ENCODE results near the gene RANBP9. TPM values are rescaled to one million over a fixed set of nuclear protein-coding genes. Genes with fewer than 3 reads are reported as not detected.

The RANBP9 gene
- total and polyA plus RNA-seq, 4 experiments from 2014 or later, result 3.4 to 52.9 (median 29.9) TPM

DNA sequence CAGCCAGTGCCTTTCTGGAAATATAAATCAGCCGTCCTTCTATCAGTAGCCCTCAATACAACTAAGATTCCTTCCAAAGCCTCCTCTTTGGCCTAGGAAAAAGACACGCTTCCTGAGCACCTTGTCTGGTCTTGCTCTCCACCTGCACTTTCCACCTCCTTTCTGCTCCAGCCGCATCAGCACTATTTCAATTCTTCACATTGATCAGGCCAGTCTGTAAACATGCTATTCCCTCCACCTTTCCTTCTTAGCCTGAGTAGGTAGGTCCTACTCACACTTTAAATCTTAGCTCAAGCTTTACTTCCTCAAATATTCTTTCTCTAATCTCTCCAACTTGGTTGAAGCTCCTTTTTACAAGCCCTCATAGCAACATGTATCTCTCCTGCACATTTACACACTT, 11.4 kb downstream of the RANBP9 start:
- POLR2A ChIA-PET (ENCODE audit: partially characterized antibody), result interaction anchor here (0.7 to 10.0 kb wide), 4 partner anchors 8 to 47 kb away, joined by 3 to 79 read pairs (median 4); partner anchors contain the start of gene RANBP9
- Histone ChIP-seq H3K27me3 (ENCODE audit: insufficient read depth, low read length) (no peaks in the 10 kb centered on the region), H3K4me1 (ENCODE audit: insufficient read depth, low read length) (peaks cover 97% of the 10 kb centered on the region), H3K4me3 (ENCODE audit: low read length in 2 of 2) (no peak overlapping the region), H3K9me3 (ENCODE audit: control insufficient read depth in 1 of 2, low read length in 2 of 2) (no peaks in the 10 kb centered on the region), H3K27ac (ENCODE audit: low read depth, low read length) (no peak overlapping the region), H3K36me3 (ENCODE audit: insufficient read depth, low read length) (no peaks in the 10 kb centered on the region)
- no peak for DNase-seq
- CTCF ChIA-PET (ENCODE audit: partially characterized antibody), result interaction anchor here (1.4 kb wide), 2 partner anchors 10 to 12 kb away, joined by 3 to 6 read pairs; no protein-coding TSS in a partner anchor
- Mint-ChIP-seq H3K9me3 (no peaks in the 10 kb centered on the region), H3K4me1 (peaks cover 40 to 59% (median 50%) of the 10 kb centered on the region in 4 donors), H3K27me3 (no peaks in the 10 kb centered on the region), H3K27ac (peak overlapping the region in 6 of 7 donors; percentile 5 to 56 (median 46)), H3K4me3 (peak overlapping the region in 4 of 8 donors; percentile 2 to 32 (median 26)), H3K36me3 (peaks cover 7 to 13% of the 10 kb centered on the region in 2 donors)
- intact Hi-C loops (cut with micrococcal nuclease), result no loop called here

DNA sequence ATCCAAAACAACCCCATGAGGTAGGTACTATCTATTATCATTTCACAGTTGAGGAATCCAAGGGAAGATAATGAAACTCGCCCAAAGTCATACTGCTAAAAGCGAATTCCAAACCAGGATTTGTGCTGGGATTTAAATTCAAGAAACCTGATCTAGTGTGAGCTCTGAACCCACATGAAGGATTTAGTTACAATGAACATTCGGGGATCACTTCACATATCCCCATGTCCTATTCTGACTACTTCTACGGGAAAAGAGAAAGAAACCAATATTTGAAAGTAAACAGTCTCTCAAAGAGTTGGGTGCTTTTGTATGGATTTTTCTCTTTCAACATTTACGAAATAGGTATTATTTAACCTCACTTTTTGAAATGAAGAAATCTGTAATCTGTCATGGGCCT, 12.9 kb downstream of the RANBP9 start:
- H3K27me3 ChIP-seq (ENCODE audit: insufficient read depth, low read length), result no peaks in the 10 kb centered on the region
- no peak for DNase-seq
- peaks cover 97% of the 10 kb centered on the region for H3K4me1 ChIP-seq (ENCODE audit: insufficient read depth, low read length)
- no peak overlapping the region for H3K27ac Mint-ChIP-seq
- H3K36me3 ChIP-seq (ENCODE audit: insufficient read depth, low read length), result no peaks in the 10 kb centered on the region
- H3K9me3 Mint-ChIP-seq, result no peaks in the 10 kb centered on the region
- ChIA-PET CTCF (ENCODE audit: partially characterized antibody) (interaction anchor here (1.5 to 1.8 kb wide), 2 partner anchors 11 to 83 kb away, joined by 4 to 5 read pairs; partner anchors contain the start of gene NOL7), POLR2A (ENCODE audit: partially characterized antibody) (interaction anchor here (3.1 to 10.0 kb wide), 2 partner anchors 12 to 84 kb away, joined by 9 to 79 read pairs; partner anchors contain the start of genes NOL7 and RANBP9)
- H3K4me1 Mint-ChIP-seq, result peaks cover 50 to 73% (median 62%) of the 10 kb centered on the region in 4 donors
- H3K36me3 Mint-ChIP-seq, result peaks cover 7 to 19% of the 10 kb centered on the region in 2 donors
- H3K27me3 Mint-ChIP-seq, result no peaks in the 10 kb centered on the region
- no peak overlapping the region for H3K27ac ChIP-seq (ENCODE audit: low read depth, low read length)
- H3K9me3 ChIP-seq (ENCODE audit: control insufficient read depth in 1 of 2, low read length in 2 of 2), result no peaks in the 10 kb centered on the region
- intact Hi-C loops (cut with micrococcal nuclease), result loop anchor here (5.0 kb wide), 2 partner anchors 36 to 51 kb away; no protein-coding TSS in a partner anchor
- no peak overlapping the region for H3K4me3 ChIP-seq (ENCODE audit: low read length in 2 of 2)
- no peak overlapping the region for H3K4me3 Mint-ChIP-seq

DNA sequence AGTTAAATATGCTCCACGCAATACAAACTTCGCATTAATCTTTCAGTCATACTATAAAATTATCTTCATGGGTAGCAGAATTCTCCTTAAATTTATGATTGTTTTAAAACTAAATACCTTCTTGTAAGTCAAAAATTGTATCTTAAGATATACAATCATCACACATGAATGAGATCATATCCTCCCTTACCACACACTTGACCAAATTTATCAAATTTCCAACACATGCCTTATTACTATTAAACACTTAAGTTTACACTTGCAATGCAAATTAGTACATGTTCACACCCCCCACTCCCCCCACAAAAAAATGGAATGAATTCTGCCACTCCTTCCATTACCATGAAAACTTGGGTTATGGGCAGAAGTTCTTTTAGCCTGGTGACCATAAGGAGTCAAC, 13.8 kb downstream of the RANBP9 start:
- intact Hi-C loops (cut with micrococcal nuclease), result loop anchor here (5.0 kb wide), 2 partner anchors 36 to 51 kb away; no protein-coding TSS in a partner anchor
- Histone ChIP-seq H3K27me3 (ENCODE audit: insufficient read depth, low read length) (no peaks in the 10 kb centered on the region), H3K36me3 (ENCODE audit: insufficient read depth, low read length) (no peaks in the 10 kb centered on the region), H3K4me3 (ENCODE audit: low read length in 2 of 2) (no peak overlapping the region), H3K9me3 (ENCODE audit: control insufficient read depth in 1 of 2, low read length in 2 of 2) (no peaks in the 10 kb centered on the region), H3K27ac (ENCODE audit: low read depth, low read length) (no peak overlapping the region), H3K4me1 (ENCODE audit: insufficient read depth, low read length) (peaks cover 95% of the 10 kb centered on the region)
- peaks cover 7 to 24% of the 10 kb centered on the region in 2 donors for H3K36me3 Mint-ChIP-seq
- peak overlapping the region; percentile 19 to 79 (median 48) for H3K27ac Mint-ChIP-seq
- H3K9me3 Mint-ChIP-seq, result no peaks in the 10 kb centered on the region
- ChIA-PET POLR2A (ENCODE audit: partially characterized antibody) (interaction anchor here (0.6 to 10.0 kb wide), 4 partner anchors 9 to 83 kb away, joined by 3 to 79 read pairs (median 6); partner anchors contain the start of genes NOL7 and RANBP9), CTCF (ENCODE audit: partially characterized antibody) (interaction anchor here (1.5 kb wide), 1 partner anchor 82 kb away, joined by 5 read pairs; the partner anchor contains the start of gene NOL7)
- no peak for DNase-seq
- H3K4me1 Mint-ChIP-seq, result peaks cover 53 to 82% (median 68%) of the 10 kb centered on the region in 4 donors
- no peaks in the 10 kb centered on the region for H3K27me3 Mint-ChIP-seq
- H3K4me3 Mint-ChIP-seq, result peak overlapping the region in 3 of 8 donors; percentile 37 to 70 (median 42)

DNA sequence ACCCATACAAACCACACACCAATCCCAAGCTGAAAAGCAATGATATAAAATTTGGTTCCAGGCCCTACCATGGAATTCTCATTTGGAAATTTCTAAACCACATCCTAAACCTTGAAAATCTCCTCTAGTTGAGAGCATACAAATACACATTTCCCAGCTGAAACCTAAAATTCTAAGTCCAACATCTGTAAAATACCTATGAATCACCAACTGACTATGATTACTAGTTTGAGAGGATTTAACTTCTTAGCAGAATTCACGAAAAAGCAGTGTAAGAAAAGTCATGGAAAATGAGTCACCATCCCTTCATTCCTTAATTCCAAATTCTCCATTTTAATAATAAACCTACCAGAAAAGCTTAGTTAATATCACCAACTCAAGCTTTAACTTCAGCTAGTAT, 15.4 kb downstream of the RANBP9 start:
- Histone ChIP-seq H3K9me3 (ENCODE audit: control insufficient read depth in 1 of 2, low read length in 2 of 2) (no peaks in the 10 kb centered on the region), H3K27ac (ENCODE audit: low read depth, low read length) (peak overlapping the region; percentile 42), H3K4me1 (ENCODE audit: insufficient read depth, low read length) (peaks cover 86% of the 10 kb centered on the region), H3K36me3 (ENCODE audit: insufficient read depth, low read length) (no peaks in the 10 kb centered on the region), H3K27me3 (ENCODE audit: insufficient read depth, low read length) (no peaks in the 10 kb centered on the region), H3K4me3 (ENCODE audit: low read length in 2 of 2) (no peak overlapping the region)
- no peaks in the 10 kb centered on the region for H3K27me3 Mint-ChIP-seq
- H3K4me1 Mint-ChIP-seq, result peaks cover 53 to 78% (median 64%) of the 10 kb centered on the region in 4 donors
- H3K9me3 Mint-ChIP-seq, result no peaks in the 10 kb centered on the region
- H3K36me3 Mint-ChIP-seq, result peaks cover 7 to 23% of the 10 kb centered on the region in 2 donors
- peak overlapping the region in 4 of 8 donors; percentile 15 to 67 (median 38) for H3K4me3 Mint-ChIP-seq
- DNase-seq, result no peak
- intact Hi-C loops (cut with micrococcal nuclease), result loop anchor here (5.0 kb wide), 2 partner anchors 34 to 49 kb away; no protein-coding TSS in a partner anchor
- ChIA-PET CTCF (ENCODE audit: partially characterized antibody) (interaction anchor here (0.5 to 2.2 kb wide), 9 partner anchors 8 to 122 kb away, joined by 3 to 18 read pairs (median 5); partner anchors contain the start of genes NOL7, RANBP9 and SIRT5), POLR2A (ENCODE audit: partially characterized antibody) (interaction anchor here (1.2 to 10.0 kb wide), 4 partner anchors 8 to 81 kb away, joined by 4 to 79 read pairs (median 9); partner anchors contain the start of genes NOL7 and RANBP9)
- peak overlapping the region; percentile 39 to 94 (median 86) for H3K27ac Mint-ChIP-seq

DNA sequence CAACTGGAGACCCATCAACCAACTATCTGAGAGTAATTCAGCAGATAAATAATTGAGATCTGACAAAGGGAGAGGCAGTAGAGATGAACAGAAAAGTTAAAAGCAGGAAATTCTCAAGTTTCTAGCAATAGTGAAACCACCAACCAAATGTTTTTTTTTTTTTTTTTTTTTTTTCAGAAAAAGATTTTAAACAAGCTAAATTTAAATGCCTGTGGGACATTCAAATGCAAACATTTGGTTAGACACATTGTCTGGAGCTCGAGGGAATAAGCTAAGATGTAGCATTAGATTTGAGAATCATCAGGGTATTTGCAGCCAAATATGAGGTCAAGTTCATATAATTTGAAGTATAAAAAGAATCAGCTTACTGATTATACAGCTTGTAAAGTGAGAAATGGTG, 16.4 kb downstream of the RANBP9 start:
- Mint-ChIP-seq H3K27ac (peak overlapping the region; percentile 53 to 94 (median 83)), H3K27me3 (no peaks in the 10 kb centered on the region), H3K4me3 (peak overlapping the region in 7 of 8 donors; percentile 41 to 88 (median 79)), H3K9me3 (no peaks in the 10 kb centered on the region), H3K36me3 (peaks cover 7 to 25% of the 10 kb centered on the region in 2 donors), H3K4me1 (peaks cover 49 to 75% (median 60%) of the 10 kb centered on the region in 4 donors)
- POLR2A ChIA-PET (ENCODE audit: partially characterized antibody), result interaction anchor here (1.0 to 10.0 kb wide), 7 partner anchors 8 to 80 kb away, joined by 3 to 79 read pairs (median 4); partner anchors contain the start of genes NOL7 and RANBP9
- Histone ChIP-seq H3K4me3 (ENCODE audit: low read length in 2 of 2) (no peak overlapping the region), H3K9me3 (ENCODE audit: control insufficient read depth in 1 of 2, low read length in 2 of 2) (no peaks in the 10 kb centered on the region), H3K27ac (ENCODE audit: low read depth, low read length) (peak overlapping the region; percentile 42), H3K4me1 (ENCODE audit: insufficient read depth, low read length) (peaks cover 84% of the 10 kb centered on the region), H3K36me3 (ENCODE audit: insufficient read depth, low read length) (no peaks in the 10 kb centered on the region), H3K27me3 (ENCODE audit: insufficient read depth, low read length) (no peaks in the 10 kb centered on the region)
- peak in 3 of 5 donors; percentile 13 to 29 (median 24) for DNase-seq
- CTCF ChIA-PET (ENCODE audit: partially characterized antibody), result interaction anchor here (0.8 to 2.2 kb wide), 10 partner anchors 9 to 372 kb away, joined by 3 to 18 read pairs (median 5); partner anchors contain the start of genes NOL7, RANBP9 and SIRT5
- intact Hi-C loops (cut with micrococcal nuclease), result loop anchor here (2.0 to 5.0 kb wide), 3 partner anchors 14 to 48 kb away; no protein-coding TSS in a partner anchor

DNA sequence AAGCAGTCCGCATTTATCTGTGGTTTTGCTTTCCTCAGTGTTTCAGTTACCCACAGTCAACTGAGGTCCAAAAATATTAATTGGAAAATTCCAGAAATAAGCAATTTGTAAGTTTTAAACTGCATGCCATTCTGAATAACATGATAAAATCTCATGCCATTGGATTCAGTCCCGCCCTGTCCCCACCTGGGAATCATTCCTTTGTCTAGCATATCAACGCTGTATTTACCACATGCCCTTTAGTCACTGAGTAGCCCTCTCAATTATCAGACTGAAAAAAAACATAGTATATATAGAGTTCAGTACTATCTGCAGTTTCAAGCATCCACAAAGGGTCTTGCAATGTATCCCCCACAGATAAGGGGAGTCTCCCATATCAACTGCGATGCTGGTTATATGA, 17.1 kb downstream of the RANBP9 start:
- Histone ChIP-seq H3K4me1 (ENCODE audit: insufficient read depth, low read length) (peaks cover 84% of the 10 kb centered on the region), H3K36me3 (ENCODE audit: insufficient read depth, low read length) (no peaks in the 10 kb centered on the region), H3K9me3 (ENCODE audit: control insufficient read depth in 1 of 2, low read length in 2 of 2) (no peaks in the 10 kb centered on the region), H3K4me3 (ENCODE audit: low read length in 2 of 2) (no peak overlapping the region), H3K27ac (ENCODE audit: low read depth, low read length) (no peak overlapping the region), H3K27me3 (ENCODE audit: insufficient read depth, low read length) (no peaks in the 10 kb centered on the region)
- Mint-ChIP-seq H3K9me3 (no peaks in the 10 kb centered on the region), H3K27me3 (no peaks in the 10 kb centered on the region), H3K4me1 (peaks cover 52 to 78% (median 63%) of the 10 kb centered on the region in 4 donors), H3K36me3 (peaks cover 10 to 27% of the 10 kb centered on the region in 2 donors), H3K27ac (peak overlapping the region in 6 of 7 donors; percentile 76 to 94 (median 88)), H3K4me3 (peak overlapping the region in 2 of 8 donors; percentile 75 to 88)
- ChIA-PET POLR2A (ENCODE audit: partially characterized antibody) (interaction anchor here (1.0 to 10.0 kb wide), 5 partner anchors 14 to 79 kb away, joined by 3 to 79 read pairs (median 7); partner anchors contain the start of genes NOL7 and RANBP9), CTCF (ENCODE audit: partially characterized antibody) (interaction anchor here (1.3 to 2.2 kb wide), 3 partner anchors 9 to 79 kb away, joined by 3 to 18 read pairs (median 9); partner anchors contain the start of gene NOL7)
- no peak for DNase-seq
- intact Hi-C loops (cut with micrococcal nuclease), result loop anchor here (2.0 kb wide), 1 partner anchor 14 kb away; no protein-coding TSS in a partner anchor
